UCSD-AML1 (cell line): Measurements from ENCODE around the gene DCK.

ENCODE experiments used
- DNase-seq: peaks from one replicate; lab custom pipeline; 2025; ENCODE audit not compliant: unreplicated experiment; lab: John Stamatoyannopoulos, UW

The DCK gene

DNA sequence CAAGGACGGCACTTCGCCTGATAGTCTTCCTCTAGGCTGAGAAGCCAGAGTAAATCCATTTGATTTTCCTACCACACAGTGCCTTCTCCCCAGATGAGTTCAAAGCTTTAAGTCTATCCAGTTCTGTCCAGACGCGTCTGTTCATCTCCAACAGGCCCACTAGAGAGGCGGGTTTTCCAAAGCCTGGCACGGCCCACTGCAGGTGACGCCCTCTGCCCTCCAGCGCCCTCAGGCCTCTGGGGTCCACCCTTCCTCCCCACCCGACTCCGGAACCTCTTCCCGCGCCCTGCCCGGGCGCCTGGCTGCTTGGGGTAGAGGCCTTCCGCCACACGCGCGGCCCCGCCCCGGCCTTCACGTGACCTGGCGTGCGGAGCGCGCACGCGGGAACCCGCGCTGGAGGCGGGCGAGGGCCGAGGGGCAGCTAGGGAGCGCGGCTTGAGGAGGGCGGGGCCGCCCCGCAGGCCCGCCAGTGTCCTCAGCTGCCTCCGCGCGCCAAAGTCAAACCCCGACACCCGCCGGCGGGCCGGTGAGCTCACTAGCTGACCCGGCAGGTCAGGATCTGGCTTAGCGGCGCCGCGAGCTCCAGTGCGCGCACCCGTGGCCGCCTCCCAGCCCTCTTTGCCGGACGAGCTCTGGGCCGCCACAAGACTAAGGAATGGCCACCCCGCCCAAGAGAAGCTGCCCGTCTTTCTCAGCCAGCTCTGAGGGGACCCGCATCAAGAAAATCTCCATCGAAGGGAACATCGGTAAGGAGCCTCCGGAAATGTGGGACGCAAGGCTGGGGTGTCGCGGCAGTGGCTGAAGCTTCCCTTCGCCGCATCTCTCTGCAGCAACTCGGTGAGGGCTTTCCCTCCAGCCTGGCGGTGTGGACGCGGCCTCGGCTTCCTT, at the start of gene DCK:
Gene DCK, plus strand, starts transcription at position 469 of the 888 bp plus-strand sequence. Its CDS starts 187 bp downstream, at position 656.
- DNase-seq, result peak; percentile 97

DNA sequence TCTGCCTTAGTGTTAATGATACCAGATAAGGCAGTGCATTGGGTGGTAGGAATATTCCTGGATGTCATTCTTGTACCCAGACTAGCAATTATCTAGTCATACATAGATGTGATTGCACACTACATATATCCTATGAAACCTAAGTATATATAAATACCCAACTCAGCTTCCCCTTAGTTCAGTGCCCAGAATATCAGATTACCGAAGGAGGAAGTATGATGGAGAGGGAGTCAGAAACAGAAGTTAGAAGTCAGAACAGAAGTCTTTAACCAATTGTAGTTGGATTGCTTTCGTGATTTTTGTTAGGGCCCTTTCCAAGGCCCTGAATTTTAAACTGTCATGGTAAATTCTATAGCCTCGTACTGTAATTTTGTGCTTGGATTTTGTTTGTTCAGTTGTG, 48.4 kb upstream of the DCK start:
- DNase-seq, result no peak

GRCh38 chr4:70945452-70946055, 47.9 kb upstream of the DCK start:
- DNase-seq, result no peak

DNA sequence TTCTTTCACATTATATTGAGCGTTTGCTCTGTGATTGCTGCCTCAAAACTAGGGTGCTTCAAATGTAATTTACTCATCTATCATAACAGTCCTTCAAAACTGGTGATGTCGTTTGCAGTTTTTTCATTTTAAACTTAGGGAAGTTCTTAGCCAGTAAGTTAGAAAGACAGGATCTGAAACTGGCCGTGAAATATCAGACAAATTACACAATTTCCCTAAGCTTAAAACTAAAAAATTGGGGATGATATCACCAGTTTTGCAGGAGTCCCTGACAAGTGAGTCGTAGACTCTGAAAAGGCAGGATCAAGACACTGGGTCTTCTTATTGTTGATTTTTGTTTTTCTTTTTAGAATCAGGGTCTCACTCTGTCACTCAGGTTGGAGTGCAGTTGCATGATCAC, 46.5 kb upstream of the DCK start:
- DNase-seq, result no peak

DNA sequence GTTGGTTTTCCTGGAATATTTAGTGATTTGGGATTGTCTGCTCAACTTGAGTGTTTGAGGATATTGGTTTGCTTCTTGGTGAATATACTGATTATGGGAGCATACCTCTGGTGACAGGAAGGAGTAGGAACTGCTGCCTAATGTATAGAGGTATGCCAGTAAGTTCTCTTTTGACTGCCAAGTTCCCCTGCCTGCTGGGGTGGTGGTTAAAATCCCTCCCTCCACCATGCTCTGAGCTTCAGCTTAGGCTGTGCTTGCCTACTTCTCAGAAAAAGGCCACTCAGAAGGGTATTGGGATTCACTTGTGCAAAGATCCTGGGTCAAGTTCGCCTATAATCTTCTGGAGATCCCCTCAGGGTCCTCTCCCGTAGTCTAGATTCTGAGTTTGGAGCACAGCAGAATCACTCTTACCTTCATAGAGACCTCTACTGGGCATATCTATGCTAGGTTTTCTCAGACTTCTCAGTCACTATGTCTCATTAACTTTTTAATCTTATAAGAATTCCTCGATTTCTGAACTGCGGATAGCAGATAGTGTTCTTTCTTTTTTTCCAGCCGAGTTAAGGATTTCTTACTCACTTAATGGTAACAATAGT, 44.7 kb upstream of the DCK start:
- no peak for DNase-seq

- no peak for DNase-seq
Observed at GRCh38 chr4:70954032-70954431, 39.4 kb upstream of the DCK start.

DNA sequence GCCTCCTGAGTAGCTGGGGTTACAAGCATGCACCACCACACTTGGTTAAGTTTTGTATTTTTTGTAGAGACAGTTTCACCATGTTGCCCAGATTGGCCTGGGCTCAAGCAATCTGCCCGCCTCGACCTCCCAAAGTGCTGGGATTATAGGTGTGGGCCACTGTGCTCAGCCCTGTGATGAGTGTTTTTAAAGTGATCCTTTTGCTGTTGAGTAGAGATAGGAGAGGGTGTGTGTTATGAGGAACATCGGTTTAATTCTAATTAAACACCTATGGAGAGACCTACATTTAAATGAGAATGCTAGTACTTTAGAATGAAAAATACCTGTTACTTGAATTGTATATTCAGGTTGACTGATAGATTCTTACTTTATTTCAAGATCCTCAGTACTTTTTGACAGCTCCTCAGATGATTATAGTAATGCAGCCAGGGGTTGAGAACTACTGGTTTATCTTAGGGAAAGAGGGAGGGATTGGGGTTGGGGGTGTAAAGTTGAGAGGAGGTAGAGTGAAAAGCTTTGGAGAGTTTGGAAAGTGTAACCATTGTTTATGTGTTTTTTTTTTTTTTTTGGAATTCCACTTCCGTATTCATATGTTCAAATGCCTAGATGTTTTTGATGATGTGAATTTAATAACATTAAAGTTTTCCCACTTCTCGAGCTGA, 36.8 kb upstream of the DCK start:
- no peak for DNase-seq

GRCh38 chr4:70958681-70959080, 34.8 kb upstream of the DCK start:
- DNase-seq, result no peak

GRCh38 chr4:70969076-70969475, 24.4 kb upstream of the DCK start:
- no peak for DNase-seq

GRCh38 chr4:70976252-70976651, 17.2 kb upstream of the DCK start:
- no peak for DNase-seq

- DNase-seq, result peak; percentile 11
Observed at GRCh38 chr4:70979445-70980008, 13.9 kb upstream of the DCK start.

GRCh38 chr4:70980196-70980595, 13.3 kb upstream of the DCK start:
- DNase-seq, result no peak

DNA sequence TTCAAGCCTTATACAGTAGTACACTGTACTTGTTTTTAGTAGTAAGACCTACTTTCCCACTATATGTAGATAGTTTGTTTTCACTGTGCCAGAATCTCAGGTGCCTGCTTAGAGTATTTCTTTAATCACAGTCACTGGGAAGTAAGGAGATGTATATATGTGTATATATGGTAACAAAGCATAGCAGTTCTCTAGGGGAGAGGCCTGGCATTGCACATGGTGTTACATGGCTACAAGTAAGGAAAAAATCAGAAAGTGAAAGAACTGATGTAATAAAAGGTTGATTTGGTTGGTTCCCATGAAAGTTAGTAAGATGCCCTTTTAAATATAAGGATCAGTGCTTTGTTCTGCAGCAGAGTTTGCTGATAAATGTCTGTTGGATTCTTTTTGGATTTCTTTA, 9.3 kb upstream of the DCK start:
- DNase-seq, result no peak

DNA sequence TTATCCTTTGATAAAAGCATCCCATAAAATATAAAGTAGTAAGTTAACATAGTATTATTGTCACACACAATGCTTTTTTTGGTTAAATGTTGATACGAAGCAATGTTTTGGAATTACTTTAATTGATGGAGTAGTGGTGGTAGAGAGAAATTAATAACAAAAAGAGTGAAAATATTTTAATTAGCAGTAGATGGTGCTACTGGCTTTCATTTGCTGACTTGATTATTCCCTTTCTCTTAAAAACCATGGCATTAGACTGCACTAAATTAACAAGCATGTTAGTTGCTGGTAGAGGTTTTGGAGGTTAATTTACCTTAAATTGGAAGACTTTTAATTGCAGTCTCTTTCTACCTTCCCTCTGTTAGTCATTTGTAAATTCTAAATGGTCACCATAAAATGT, 8.9 kb upstream of the DCK start:
- DNase-seq, result no peak

DNA sequence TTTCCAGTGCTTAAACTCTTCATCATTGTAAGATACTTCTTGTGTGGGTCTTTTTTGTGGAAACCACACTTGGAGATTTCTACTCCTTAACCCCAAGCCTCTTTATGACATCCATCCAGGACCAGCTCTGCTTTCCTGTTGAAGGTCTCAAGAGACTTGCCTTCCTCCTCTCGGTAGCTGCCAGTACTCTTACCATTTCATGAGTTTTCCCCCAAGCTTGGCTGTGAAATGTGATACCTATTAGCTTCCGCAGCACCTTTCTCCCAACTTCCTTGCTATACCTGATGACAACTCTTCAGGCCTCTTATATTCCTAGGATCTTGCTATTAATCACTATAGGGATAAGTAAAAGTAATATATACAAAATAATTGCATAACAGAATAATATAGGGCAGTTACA, 1.9 kb upstream of the DCK start:
- DNase-seq, result no peak

- DNase-seq, result peak; percentile 12
Observed at GRCh38 chr4:70992391-70992881, 1.0 kb upstream of the DCK start.

GRCh38 chr4:70994069-70994366, 569 bp downstream of the DCK start:
- no peak for DNase-seq

DNA sequence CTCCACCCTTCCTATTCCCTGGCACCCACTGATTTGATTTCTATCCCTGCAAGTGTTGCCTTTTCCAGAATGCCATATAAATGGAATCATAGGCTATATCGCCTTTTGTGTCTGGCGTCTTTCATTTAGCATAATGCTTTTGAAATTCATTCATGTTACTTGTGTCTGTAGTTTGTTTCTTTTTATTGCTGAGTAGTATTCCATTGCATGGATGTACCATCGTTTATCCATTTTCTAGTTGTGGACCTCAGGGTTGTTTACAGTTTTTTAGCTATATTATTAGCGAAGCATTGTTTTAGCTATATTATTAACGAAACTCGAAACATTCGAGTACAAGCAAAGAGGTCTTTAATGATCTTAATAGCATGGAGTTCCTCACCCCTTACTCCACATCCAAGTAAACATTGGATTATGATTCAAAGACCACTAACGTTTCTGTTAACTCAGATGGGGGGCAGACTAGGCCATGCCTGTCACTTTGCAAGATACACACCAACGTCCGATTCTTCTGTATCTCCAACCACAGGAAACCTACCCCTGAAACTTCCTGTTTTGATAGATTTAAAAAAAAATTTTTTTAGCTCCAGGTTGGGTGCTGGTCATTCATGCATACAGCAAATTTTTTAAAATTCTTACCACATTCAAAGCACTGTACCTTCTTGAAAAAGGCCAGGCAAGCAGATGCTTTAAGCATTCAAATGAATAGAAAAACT, 1.1 kb downstream of the DCK start:
- no peak for DNase-seq

DNA sequence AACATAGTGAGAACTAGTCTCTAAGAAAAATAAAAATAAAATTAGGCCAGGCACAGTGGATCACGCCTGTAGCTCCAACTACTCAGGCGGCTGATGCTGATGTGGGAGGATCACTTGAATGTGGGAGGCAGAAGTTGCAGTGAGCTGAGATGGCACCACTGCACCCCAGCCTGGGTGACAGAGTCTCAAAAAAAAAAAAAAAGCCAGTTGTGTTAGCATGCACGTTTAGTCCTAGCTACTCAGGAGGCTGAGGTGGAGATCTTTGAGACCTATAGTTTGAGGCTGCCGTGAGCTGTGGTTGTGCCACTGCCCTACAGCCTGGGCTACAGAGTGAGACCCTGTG, 2.5 kb downstream of the DCK start:
- peak; percentile 24 for DNase-seq

DNA sequence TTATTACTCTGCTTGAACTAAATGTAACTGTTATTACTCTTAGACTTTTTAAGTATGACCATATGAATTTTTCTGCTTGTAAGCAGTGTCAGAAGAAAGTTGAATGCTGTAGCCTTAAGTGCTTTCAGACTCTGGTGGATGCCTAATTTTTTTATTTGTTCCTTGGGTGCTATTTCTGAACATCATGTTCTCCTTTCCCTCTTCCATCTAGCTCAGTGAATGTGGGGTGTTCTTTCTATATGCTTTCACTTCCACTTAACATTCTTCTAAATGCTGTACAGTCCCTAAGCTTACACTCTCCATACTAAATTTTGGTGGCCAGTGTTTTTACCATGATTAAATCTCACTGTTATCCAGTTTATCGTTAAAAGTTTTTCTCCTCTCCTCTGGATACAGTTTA, 3.6 kb downstream of the DCK start:
- no peak for DNase-seq

- no peak for DNase-seq
Observed at GRCh38 chr4:70997546-70997945, 4.1 kb downstream of the DCK start.
